ENCODE results near the gene SMAD7. TPM values are rescaled to one million over a fixed set of nuclear protein-coding genes. Genes with fewer than 3 reads are reported as not detected.

Gene SMAD7
- total and polyA plus RNA-seq, 2 donors (not counting 1 experiment from before 2014, with no cell fraction given), result 6.1 to 16.3 TPM

DNA sequence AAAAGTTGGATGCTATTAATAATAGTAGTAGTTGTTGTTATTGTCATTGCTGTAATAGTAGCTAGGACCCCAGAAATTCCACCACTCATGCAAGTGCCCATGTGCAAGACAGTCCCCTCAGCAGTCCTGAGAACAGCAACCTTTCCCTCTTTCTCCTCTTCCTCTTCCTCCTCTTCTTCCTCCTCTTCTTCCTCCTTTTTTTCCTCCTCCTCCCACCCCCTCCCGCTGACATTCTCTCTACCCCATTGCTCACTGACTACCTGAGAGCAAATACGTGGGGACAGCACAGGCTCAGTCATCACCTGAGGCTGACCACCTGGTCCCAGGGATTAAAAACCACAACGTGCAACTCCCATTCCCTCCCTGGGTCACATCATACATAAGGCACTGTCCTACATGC is 41.8 kb downstream of the SMAD7 start:
- Histone ChIP-seq H3K4me3 (replicated peaks in 1 of 4; ENCODE audit: control extremely low read depth in 1 of 4, insufficient read depth in 1 of 4, low read depth in 3 of 4, low read length in 4 of 4) (no peak overlapping the region), H3K9me3 (ENCODE audit: control insufficient read depth, insufficient read depth, low read depth, low read length) (no peaks in the 10 kb centered on the region), H3K4me1 (ENCODE audit: control insufficient read depth, extremely low read depth, insufficient read depth, low read length) (no peaks in the 10 kb centered on the region), H4K20me1 (ENCODE audit: control insufficient read depth, extremely low read depth, insufficient read depth, low read length) (no peaks in the 10 kb centered on the region), H3K79me2 (ENCODE audit: control insufficient read depth, insufficient read depth, low read length) (no peaks in the 10 kb centered on the region), H3K9ac (ENCODE audit: insufficient read depth, low read length) (no peak overlapping the region), H3K27me3 (ENCODE audit: control insufficient read depth, insufficient read depth, low read length) (no peaks in the 10 kb centered on the region), H3K27ac (ENCODE audit: insufficient read depth, low read length) (no peak overlapping the region), H3K36me3 (ENCODE audit: control insufficient read depth, insufficient read depth, low read length) (no peaks in the 10 kb centered on the region), H2AFZ (ENCODE audit: low read length) (no peak overlapping the region), H3K4me2 (ENCODE audit: extremely low read depth, insufficient read depth, low read length) (no peak overlapping the region)
- no peak for DNase-seq (ENCODE audit: low read depth in 2 of 2)
- TF ChIP-seq, protein P1, sequence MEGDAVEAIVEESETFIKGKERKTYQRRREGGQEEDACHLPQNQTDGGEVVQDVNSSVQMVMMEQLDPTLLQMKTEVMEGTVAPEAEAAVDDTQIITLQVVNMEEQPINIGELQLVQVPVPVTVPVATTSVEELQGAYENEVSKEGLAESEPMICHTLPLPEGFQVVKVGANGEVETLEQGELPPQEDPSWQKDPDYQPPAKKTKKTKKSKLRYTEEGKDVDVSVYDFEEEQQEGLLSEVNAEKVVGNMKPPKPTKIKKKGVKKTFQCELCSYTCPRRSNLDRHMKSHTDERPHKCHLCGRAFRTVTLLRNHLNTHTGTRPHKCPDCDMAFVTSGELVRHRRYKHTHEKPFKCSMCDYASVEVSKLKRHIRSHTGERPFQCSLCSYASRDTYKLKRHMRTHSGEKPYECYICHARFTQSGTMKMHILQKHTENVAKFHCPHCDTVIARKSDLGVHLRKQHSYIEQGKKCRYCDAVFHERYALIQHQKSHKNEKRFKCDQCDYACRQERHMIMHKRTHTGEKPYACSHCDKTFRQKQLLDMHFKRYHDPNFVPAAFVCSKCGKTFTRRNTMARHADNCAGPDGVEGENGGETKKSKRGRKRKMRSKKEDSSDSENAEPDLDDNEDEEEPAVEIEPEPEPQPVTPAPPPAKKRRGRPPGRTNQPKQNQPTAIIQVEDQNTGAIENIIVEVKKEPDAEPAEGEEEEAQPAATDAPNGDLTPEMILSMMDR (conservative IDR thresholded peaks at IDR 0.05 in 1 of 2, IDR thresholded peaks at IDR 0.05 in 1 of 2; ENCODE audit: low read depth in 1 of 2, low read length in 2 of 2), result no peak
- TF ChIP-seq EZH2 (IDR thresholded peaks at IDR 0.05; ENCODE audit: low read length, missing control alignments), result no peak

DNA sequence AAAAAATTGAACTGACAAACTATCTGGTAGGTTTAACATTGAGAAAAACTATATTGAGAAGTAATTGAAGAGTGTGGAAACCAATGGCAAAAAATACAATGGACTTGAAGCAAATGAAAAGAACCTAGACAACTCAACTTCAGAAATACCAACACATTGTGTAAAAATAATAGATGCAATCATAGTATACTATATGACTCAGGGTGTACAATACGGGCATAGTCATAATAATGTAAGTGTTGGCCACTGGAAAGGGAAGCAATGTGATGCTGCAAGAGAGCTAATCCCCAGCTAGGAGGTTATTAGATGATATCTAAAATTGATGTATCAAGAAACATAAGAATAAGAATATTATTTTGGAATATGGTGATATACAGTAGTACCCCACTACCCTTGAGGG is 45.3 kb downstream of the SMAD7 start:
- Histone ChIP-seq H3K27ac (ENCODE audit: insufficient read depth, low read length) (no peak overlapping the region), H3K4me2 (ENCODE audit: extremely low read depth, insufficient read depth, low read length) (no peak overlapping the region), H3K36me3 (ENCODE audit: control insufficient read depth, insufficient read depth, low read length) (no peaks in the 10 kb centered on the region), H3K27me3 (ENCODE audit: control insufficient read depth, insufficient read depth, low read length) (no peaks in the 10 kb centered on the region), H3K4me3 (replicated peaks in 1 of 4; ENCODE audit: control extremely low read depth in 1 of 4, insufficient read depth in 1 of 4, low read depth in 3 of 4, low read length in 4 of 4) (no peak overlapping the region), H3K4me1 (ENCODE audit: control insufficient read depth, extremely low read depth, insufficient read depth, low read length) (peaks cover 18% of the 10 kb centered on the region), H3K79me2 (ENCODE audit: control insufficient read depth, insufficient read depth, low read length) (no peaks in the 10 kb centered on the region), H4K20me1 (ENCODE audit: control insufficient read depth, extremely low read depth, insufficient read depth, low read length) (no peaks in the 10 kb centered on the region), H3K9me3 (ENCODE audit: control insufficient read depth, insufficient read depth, low read depth, low read length) (no peaks in the 10 kb centered on the region), H2AFZ (ENCODE audit: low read length) (no peak overlapping the region), H3K9ac (ENCODE audit: insufficient read depth, low read length) (no peak overlapping the region)
- TF ChIP-seq, protein P1 (conservative IDR thresholded peaks at IDR 0.05 in 1 of 2, IDR thresholded peaks at IDR 0.05 in 1 of 2; ENCODE audit: low read depth in 1 of 2, low read length in 2 of 2), result no peak
- no peak for TF ChIP-seq EZH2 (IDR thresholded peaks at IDR 0.05; ENCODE audit: low read length, missing control alignments)
- no peak for DNase-seq (ENCODE audit: low read depth in 2 of 2)

DNA sequence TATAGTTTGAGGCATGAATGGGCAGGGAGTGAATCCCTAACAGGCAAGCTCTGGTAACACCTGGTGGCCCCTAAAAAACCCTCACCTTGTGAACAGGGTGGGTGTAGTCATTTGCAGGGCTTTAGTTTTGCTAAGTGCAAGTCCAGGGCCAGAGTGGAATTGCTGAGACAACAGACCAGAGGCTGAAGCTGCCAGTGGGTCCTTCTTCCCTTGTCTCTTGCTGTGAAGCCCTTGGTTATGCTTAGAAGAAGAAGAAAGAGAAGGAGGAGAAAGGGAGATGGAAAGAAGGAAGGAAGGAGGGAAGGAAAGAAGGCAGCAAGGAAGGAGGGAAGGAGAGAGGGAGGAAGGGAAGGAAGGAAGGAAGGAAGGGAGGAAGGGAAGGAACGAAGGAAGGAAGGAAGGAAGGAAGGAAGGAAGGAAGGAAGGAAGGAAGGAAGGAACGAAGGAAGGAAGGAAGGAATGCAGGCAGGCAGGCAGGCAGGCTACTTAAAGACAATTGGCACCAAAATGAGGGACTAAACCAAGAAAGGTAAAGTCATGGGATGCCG is 45.8 kb downstream of the SMAD7 start:
- no peaks in the 10 kb centered on the region for H3K36me3 ChIP-seq (ENCODE audit: control insufficient read depth, insufficient read depth, low read length)
- DNase-seq (ENCODE audit: low read depth in 2 of 2), result no peak
- H4K20me1 ChIP-seq (ENCODE audit: control insufficient read depth, extremely low read depth, insufficient read depth, low read length), result no peaks in the 10 kb centered on the region
- H3K4me3 ChIP-seq (replicated peaks in 1 of 4; ENCODE audit: control extremely low read depth in 1 of 4, insufficient read depth in 1 of 4, low read depth in 3 of 4, low read length in 4 of 4), result no peak overlapping the region
- H2AFZ ChIP-seq (ENCODE audit: low read length), result no peak overlapping the region
- no peak overlapping the region for H3K9ac ChIP-seq (ENCODE audit: insufficient read depth, low read length)
- TF ChIP-seq, protein P1 (conservative IDR thresholded peaks at IDR 0.05 in 1 of 2, IDR thresholded peaks at IDR 0.05 in 1 of 2; ENCODE audit: low read depth in 1 of 2, low read length in 2 of 2), result no peak
- no peak for TF ChIP-seq EZH2 (IDR thresholded peaks at IDR 0.05; ENCODE audit: low read length, missing control alignments)
- H3K4me2 ChIP-seq (ENCODE audit: extremely low read depth, insufficient read depth, low read length), result no peak overlapping the region
- no peaks in the 10 kb centered on the region for H3K79me2 ChIP-seq (ENCODE audit: control insufficient read depth, insufficient read depth, low read length)
- H3K27me3 ChIP-seq (ENCODE audit: control insufficient read depth, insufficient read depth, low read length), result no peaks in the 10 kb centered on the region
- peaks cover 18% of the 10 kb centered on the region for H3K4me1 ChIP-seq (ENCODE audit: control insufficient read depth, extremely low read depth, insufficient read depth, low read length)
- no peaks in the 10 kb centered on the region for H3K9me3 ChIP-seq (ENCODE audit: control insufficient read depth, insufficient read depth, low read depth, low read length)
- no peak overlapping the region for H3K27ac ChIP-seq (ENCODE audit: insufficient read depth, low read length)

All from fibroblast of lung (primary cell).